CD14-positive monocyte (primary cell): ENCODE measurements around the gene CHST11. TPM values are rescaled to one million over a fixed set of nuclear protein-coding genes. Genes with fewer than 3 reads are reported as not detected.
"Not testable (repeated sequence)": the region's sequence is repeated elsewhere in the genome, so short reads cannot be mapped to it uniquely, and the experiment has no call there.

Source experiments
- DNase-seq, 3 donors: peaks; one replicate each; pipeline ENCODE4 v3.0.0-alpha.2; 2011 to 2022
- H2AFZ ChIP-seq: 2 replicates; pipeline ENCODE4 v1.6.0; 2012; ENCODE audit warnings: mild to moderate bottlenecking, low read depth, low read length, inconsistent platforms; ENCODE audit not compliant: insufficient read depth, poor library complexity, severe bottlenecking
- H3K27ac ChIP-seq, 2 donors: 1 replicate in 1 of 2; 2 replicates in 1 of 2; pipeline ENCODE4 v1.5.1; 2012 to 2013; ENCODE audit warnings: low read length in 2 of 2, control low read depth in 1 of 2, inconsistent platforms in 1 of 2, low read depth in 1 of 2, mild to moderate bottlenecking in 1 of 2
- H3K27me3 ChIP-seq, 2 donors: one replicate each; pipeline versions ENCODE4 v1.6.0 to v1.6.1; 2011 to 2013; ENCODE audit warnings: low read length in 2 of 2; ENCODE audit not compliant: control insufficient read depth in 2 of 2, insufficient read depth in 2 of 2
- H3K36me3 ChIP-seq, 2 donors: replicated peaks in 1 of 2; 1 replicate in 1 of 2; 2 replicates in 1 of 2; pipeline versions ENCODE4 v1.5.1 to v1.6.1; 2012 to 2013; ENCODE audit warnings: low read length in 2 of 2, control low read depth in 1 of 2, inconsistent platforms in 1 of 2, mild to moderate bottlenecking in 1 of 2; ENCODE audit not compliant: insufficient read depth in 2 of 2, control insufficient read depth in 1 of 2
- H3K4me1 ChIP-seq, 2 donors: 1 replicate in 1 of 2; 2 replicates in 1 of 2; pipeline versions ENCODE4 v1.5.1 to v1.6.1; 2012 to 2013; ENCODE audit warnings: low read length in 2 of 2, control low read depth in 1 of 2, inconsistent platforms in 1 of 2, mild to moderate bottlenecking in 1 of 2, moderate library complexity in 1 of 2; ENCODE audit not compliant: insufficient read depth in 2 of 2, control insufficient read depth in 1 of 2
- H3K4me2 ChIP-seq: replicated peaks from 2 replicates; pipeline ENCODE3; 2012; ENCODE audit warnings: low read length, moderate library complexity, mild to moderate bottlenecking; ENCODE audit not compliant: poor library complexity, severe bottlenecking; ENCODE audit errors: extremely low read depth
- H3K4me3 ChIP-seq, 3 experiments: fragments of 200-600 bp in 1 of 3; sonication (generic) in 1 of 3; replicated peaks in 1 of 3; 1 replicate in 2 of 3; 2 replicates in 1 of 3; pipeline ENCODE4 v1.5.1; 2011 to 2013; ENCODE audit warnings: low read length in 3 of 3, mild to moderate bottlenecking in 3 of 3, control low read depth in 2 of 3, low read depth in 2 of 3, inconsistent platforms in 1 of 3, moderate library complexity in 1 of 3
- H3K79me2 ChIP-seq: 2 replicates; pipeline ENCODE4 v1.6.0; 2012; ENCODE audit warnings: mild to moderate bottlenecking, control low read depth, inconsistent platforms, low read length, moderate library complexity; ENCODE audit not compliant: insufficient read depth
- H3K9ac ChIP-seq: 2 replicates; pipeline ENCODE4 v1.6.0; 2017; ENCODE audit warnings: low read length, mild to moderate bottlenecking; ENCODE audit not compliant: insufficient read depth, poor library complexity, severe bottlenecking
- H3K9me3 ChIP-seq, 2 donors: replicated peaks in 1 of 2; 1 replicate in 1 of 2; 2 replicates in 1 of 2; pipeline versions ENCODE4 v1.5.1 to v1.6.1; 2012 to 2013; ENCODE audit warnings: low read length in 2 of 2, control low read depth in 1 of 2; ENCODE audit not compliant: control insufficient read depth in 1 of 2, insufficient read depth in 1 of 2
- H4K20me1 ChIP-seq: 2 replicates; pipeline ENCODE4 v1.6.0; 2012; ENCODE audit warnings: mild to moderate bottlenecking, low read length, control low read depth, moderate library complexity; ENCODE audit not compliant: insufficient read depth
- H3K27ac Mint-ChIP-seq, 7 donors: one replicate each; pipeline ENCODE4 v1.8.0; 2020; ENCODE audit warnings: mild to moderate bottlenecking in 7 of 7, mixed read lengths in 7 of 7, moderate library complexity in 6 of 7, inconsistent platforms in 2 of 7
- H3K27me3 Mint-ChIP-seq, 3 donors: one replicate each; pipeline ENCODE4 v1.8.0; 2021 to 2022; ENCODE audit warnings: low read depth in 3 of 3, mild to moderate bottlenecking in 3 of 3, mixed read lengths in 3 of 3, moderate library complexity in 3 of 3, inconsistent platforms in 1 of 3
- H3K36me3 Mint-ChIP-seq, 2 donors: one replicate each; pipeline ENCODE4 v1.8.0; 2020; ENCODE audit warnings: mixed read lengths in 2 of 2, inconsistent platforms in 1 of 2, mild to moderate bottlenecking in 1 of 2
- H3K4me1 Mint-ChIP-seq: one replicate; pipeline ENCODE4 v1.8.0; 2020; ENCODE audit warnings: mild to moderate bottlenecking, mixed read lengths
- H3K4me3 Mint-ChIP-seq, 2 donors: one replicate each; pipeline ENCODE4 v1.8.0; 2020; ENCODE audit warnings: mild to moderate bottlenecking in 2 of 2, mixed read lengths in 2 of 2, moderate library complexity in 1 of 2
- H3K9me3 Mint-ChIP-seq, 7 donors: one replicate each; pipeline ENCODE4 v1.8.0; 2020 to 2022; ENCODE audit warnings: mixed read lengths in 7 of 7, mild to moderate bottlenecking in 6 of 7, moderate library complexity in 6 of 7, inconsistent platforms in 2 of 7
- CTCF ChIP-seq: fragments of 200-600 bp; IDR thresholded peaks from one replicate; pipeline ENCODE4 v1.8.0; 2022; ENCODE audit warnings: antibody characterized with exemption, mild to moderate bottlenecking
- WGBS: methylation state at CpG from one replicate; pipeline ENCODE4 v1.1.5; 2013; ENCODE audit warnings: missing lambda C conversion rate; ENCODE audit not compliant: insufficient coverage; 5-methylcytosine and 5-hydroxymethylcytosine counted together
- intact Hi-C, 2 donors: fragments of 100-400 bp; cut with micrococcal nuclease; formaldehyde crosslinking; loops; one replicate each; pipeline versions ENCODE4 v1.15.0 to v1.15.1; 2023
- polyA plus RNA-seq, 3 donors: library from polyadenylated mRNA; depleted of rRNA in 1 of 3; unstranded in 2 of 3; stranded (reverse) in 1 of 3; fragments of 300-500 nt in 2 of 3; fragments of >200 nt in 1 of 3; fragmentation: Illumina TruSeq in 2 of 3; gene quantifications; 1 replicate in 2 of 3; 2 replicates in 1 of 3; pipeline ENCODE4 v1.2.3, GENCODE V29; 2012 to 2021

Gene CHST11
- polyA plus RNA-seq, 3 donors = 44.4 to 66.6 (median 48.4) TPM

GRCh38 chr12:104802208-104802607, 345.5 kb downstream of the CHST11 start:
- Histone ChIP-seq H3K79me2 (no peaks in the 10 kb centered on the region), H3K36me3 (no peaks in the 10 kb centered on the region), H3K27me3 (peaks cover 0 to 3% of the 10 kb centered on the region in 2 donors), H3K4me2 (no peak overlapping the region), H3K4me3 (no peak overlapping the region), H3K9me3 (no peaks in the 10 kb centered on the region), H3K27ac (no peak overlapping the region), H3K9ac (no peak overlapping the region), H4K20me1 (no peaks in the 10 kb centered on the region), H3K4me1 (no peaks in the 10 kb centered on the region), H2AFZ (no peak overlapping the region)
- no peak for DNase-seq
- peaks cover 0 to 2% (median 0%) of the 10 kb centered on the region in 7 donors for H3K9me3 Mint-ChIP-seq
- H3K27ac Mint-ChIP-seq = no peak overlapping the region
- H3K36me3 Mint-ChIP-seq = no peaks in the 10 kb centered on the region
- H3K4me1 Mint-ChIP-seq = peaks cover 5% of the 10 kb centered on the region
- H3K27me3 Mint-ChIP-seq = no peaks in the 10 kb centered on the region
- no CpG with 5 or more reads among the region's 3 CpGs for WGBS
- no peak overlapping the region for H3K4me3 Mint-ChIP-seq
- intact Hi-C loops = no loop called here
- TF ChIP-seq CTCF = no peak

GRCh38 chr12:104805186-104805585, 348.4 kb downstream of the CHST11 start:
- Histone ChIP-seq H3K9ac (no peak overlapping the region), H3K4me2 (no peak overlapping the region), H3K4me3 (no peak overlapping the region), H2AFZ (no peak overlapping the region), H3K27me3 (peaks cover 0 to 3% of the 10 kb centered on the region in 2 donors), H4K20me1 (no peaks in the 10 kb centered on the region), H3K4me1 (peaks cover 0 to 2% of the 10 kb centered on the region in 2 donors), H3K79me2 (no peaks in the 10 kb centered on the region), H3K36me3 (no peaks in the 10 kb centered on the region), H3K27ac (no peak overlapping the region), H3K9me3 (no peaks in the 10 kb centered on the region)
- no peak for TF ChIP-seq CTCF
- Mint-ChIP-seq H3K4me3 (no peak overlapping the region), H3K4me1 (peaks cover 12% of the 10 kb centered on the region), H3K27me3 (no peaks in the 10 kb centered on the region), H3K9me3 (peaks cover 0 to 2% (median 0%) of the 10 kb centered on the region in 7 donors), H3K27ac (peak overlapping the region in 1 of 7 donors; percentile 25), H3K36me3 (no peaks in the 10 kb centered on the region)
- DNase-seq = no peak
- WGBS = 100% methylated on average over 1 of the region's 4 CpGs
- intact Hi-C loops = no loop called here

GRCh38 chr12:104806194-104806593, 349.4 kb downstream of the CHST11 start:
- not testable (repeated sequence) for H3K27ac ChIP-seq, H3K36me3 Mint-ChIP-seq

More at GRCh38 chr12:104806194-104806593, 349.4 kb downstream of the CHST11 start:
- H3K4me3 ChIP-seq, H3K4me3 Mint-ChIP-seq, intact Hi-C loops, H2AFZ ChIP-seq, H3K27me3 Mint-ChIP-seq, H3K9me3 ChIP-seq, H3K9ac ChIP-seq, DNase-seq, H3K36me3 ChIP-seq, H3K27me3 ChIP-seq, H3K79me2 ChIP-seq, H3K27ac Mint-ChIP-seq, H3K4me1 ChIP-seq, H4K20me1 ChIP-seq, H3K4me2 ChIP-seq, H3K9me3 Mint-ChIP-seq: not testable (repeated sequence)
- H3K4me1 Mint-ChIP-seq = peaks cover 12% of the 10 kb centered on the region
- no CpG with 5 or more reads among the region's 4 CpGs for WGBS
